ENCODE data around the gene COL3A1. TPM values are rescaled to one million over a fixed set of nuclear protein-coding genes. Genes with fewer than 3 reads are reported as not detected.

COL3A1 gene
- total and polyA plus RNA-seq, 2 of the 8 experiments (the other 6 are each of a cell fraction or from before 2014, with no cell fraction given), result 0.07 to 0.11 TPM

DNA sequence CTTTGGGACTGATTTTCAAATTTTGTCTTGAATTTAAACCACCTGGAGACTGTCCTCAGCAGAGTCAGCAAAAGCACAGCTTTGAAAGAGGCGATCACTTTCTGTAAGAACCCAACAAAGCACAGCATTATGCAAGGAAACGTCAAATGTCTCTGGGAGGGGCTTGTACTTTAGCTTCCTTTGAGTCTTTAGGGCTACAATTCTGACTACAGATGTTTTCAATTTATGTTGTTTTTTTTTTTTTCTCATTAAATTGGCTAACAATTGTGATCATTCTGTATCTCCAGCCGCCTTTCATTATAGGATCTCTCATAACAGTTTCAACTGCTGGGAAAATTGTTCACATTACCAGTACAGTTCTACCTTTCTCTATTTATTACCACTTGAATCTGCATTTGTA, 48.3 kb downstream of the COL3A1 start (continued):
- TF ChIP-seq EP300 (IDR thresholded peaks at IDR 0.05; ENCODE audit: borderline replicate concordance in 1 of 2, low read depth in 2 of 2, low read length in 2 of 2) (no peak), CBX8 (IDR thresholded peaks at IDR 0.05; ENCODE audit: borderline replicate concordance, low read depth, low read length) (no peak), ZNF274 (IDR thresholded peaks at IDR 0.05; ENCODE audit: borderline replicate concordance, extremely low read depth, low read length) (no peak), GABPA (IDR thresholded peaks at IDR 0.05; ENCODE audit: borderline replicate concordance, insufficient read depth, low read length) (no peak), USF2 (IDR thresholded peaks at IDR 0.05; ENCODE audit: low read length) (no peak), POLR2AphosphoS5 (IDR thresholded peaks at IDR 0.05; ENCODE audit: low read depth, low read length) (no peak)

All from H1 (cell line).